Measurements from ENCODE around the gene UBXN10. TPM values are rescaled to one million over a fixed set of nuclear protein-coding genes. Genes with fewer than 3 reads are reported as not detected.

UBXN10 gene
- total and polyA plus RNA-seq, 2 donors, result 2.4 to 3.2 TPM

DNA sequence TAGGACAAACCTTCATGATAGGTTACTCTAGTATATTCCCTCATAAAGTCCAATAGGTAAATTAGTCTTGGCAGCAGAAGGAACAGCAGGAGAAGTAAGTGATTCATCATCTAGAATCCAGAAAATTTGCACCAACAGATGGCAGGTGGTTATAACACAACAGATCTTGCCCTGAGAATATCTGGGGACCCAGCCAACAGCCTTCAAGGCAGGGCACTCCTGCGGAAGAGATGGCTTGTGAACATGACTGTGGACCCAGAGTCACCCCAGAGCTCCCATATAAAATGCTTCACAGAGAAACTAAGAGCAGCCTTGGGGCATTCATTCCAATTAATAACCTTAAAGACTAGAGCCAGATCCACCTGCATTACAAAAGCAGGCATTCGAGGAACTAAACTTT, 8.3 kb downstream of the UBXN10 start:
- no peak overlapping the region for H3K27ac ChIP-seq (ENCODE audit: low read depth)
- no peak for DNase-seq (ENCODE audit: extremely low spot score)
- no peaks in the 10 kb centered on the region for H3K36me3 ChIP-seq (ENCODE audit: insufficient read depth)
- H3K4me3 ChIP-seq (ENCODE audit: low read depth, low read length), result no peak overlapping the region
- peaks cover 2% of the 10 kb centered on the region for H3K4me1 ChIP-seq (ENCODE audit: insufficient read depth)
- WGBS, result 80% methylated on average over 2 of the region's 2 CpGs

GRCh38 chr1:20194757-20195461, 9.0 kb downstream of the UBXN10 start:
- no peak for DNase-seq (ENCODE audit: extremely low spot score)
- Histone ChIP-seq H3K36me3 (ENCODE audit: insufficient read depth) (no peaks in the 10 kb centered on the region), H3K4me1 (ENCODE audit: insufficient read depth) (peaks cover 2% of the 10 kb centered on the region), H3K27ac (ENCODE audit: low read depth) (no peak overlapping the region), H3K4me3 (ENCODE audit: low read depth, low read length) (no peak overlapping the region)
- WGBS, result 27% methylated on average over 15 of the region's 15 CpGs

GRCh38 chr1:20195462-20195780, 9.5 kb downstream of the UBXN10 start:
- WGBS, result 76% methylated on average over 4 of the region's 4 CpGs
- H3K27ac ChIP-seq (ENCODE audit: low read depth), result no peak overlapping the region
- no peak overlapping the region for H3K4me3 ChIP-seq (ENCODE audit: low read depth, low read length)
- H3K36me3 ChIP-seq (ENCODE audit: insufficient read depth), result no peaks in the 10 kb centered on the region
- peaks cover 2% of the 10 kb centered on the region for H3K4me1 ChIP-seq (ENCODE audit: insufficient read depth)
- no peak for DNase-seq (ENCODE audit: extremely low spot score)

DNA sequence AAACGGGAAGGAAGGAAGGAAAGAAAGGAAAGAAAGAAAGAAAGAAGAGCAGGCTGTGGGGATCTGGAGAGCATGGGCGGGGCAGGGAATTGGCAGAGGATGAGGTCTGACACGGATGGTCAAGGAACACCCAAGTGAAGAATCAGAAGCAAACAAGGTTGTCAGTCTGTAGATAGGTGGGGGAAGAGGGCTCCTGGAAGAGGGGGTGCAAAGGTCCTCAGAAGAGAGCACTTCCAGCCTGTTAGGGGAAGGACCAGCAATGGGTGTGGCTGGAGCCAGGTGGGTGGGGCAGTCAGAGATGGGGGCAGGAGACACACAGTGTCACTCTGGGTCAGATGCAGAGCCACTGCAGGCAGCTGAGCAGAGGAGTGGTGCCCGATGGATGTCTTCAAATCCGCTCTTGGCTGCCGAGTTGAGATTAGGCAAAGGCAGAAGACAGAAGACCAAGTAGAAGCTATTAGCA, 11.5 kb downstream of the UBXN10 start:
- no peak overlapping the region for H3K4me3 ChIP-seq (ENCODE audit: low read depth, low read length)
- 65% methylated on average over 6 of the region's 6 CpGs for WGBS

GRCh38 chr1:20198296-20198695, 12.4 kb downstream of the UBXN10 start:
- WGBS, result 90% methylated on average over 1 of the region's 1 CpG
- H3K4me1 ChIP-seq (ENCODE audit: insufficient read depth), result peaks cover 2% of the 10 kb centered on the region

More for the DNA sequence above, 11.5 kb downstream of the UBXN10 start:
- DNase-seq (ENCODE audit: extremely low spot score), result no peak
- no peaks in the 10 kb centered on the region for H3K36me3 ChIP-seq (ENCODE audit: insufficient read depth)
- H3K27ac ChIP-seq (ENCODE audit: low read depth), result no peak overlapping the region
- H3K4me1 ChIP-seq (ENCODE audit: insufficient read depth), result peaks cover 2% of the 10 kb centered on the region

DNA sequence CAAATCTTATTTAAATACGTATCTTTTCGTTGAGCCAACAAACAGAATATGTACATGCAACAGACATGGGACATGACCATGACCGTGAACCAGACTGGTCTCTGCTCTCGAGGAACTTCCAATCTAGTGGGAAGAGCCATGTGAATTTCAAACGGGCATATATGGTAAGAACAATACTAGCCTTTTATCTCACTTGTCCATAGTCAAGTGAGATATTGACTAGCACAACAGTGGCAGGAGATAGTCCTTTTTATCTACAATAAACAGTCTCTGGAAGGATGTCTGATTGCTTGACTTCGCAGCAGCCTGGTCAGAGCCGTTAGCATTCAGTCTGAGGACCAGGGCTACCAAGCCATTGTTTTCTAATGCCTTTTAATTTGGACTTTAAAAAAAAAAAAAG, 13.0 kb downstream of the UBXN10 start:
- WGBS, result 72% methylated on average over 7 of the region's 7 CpGs
- Histone ChIP-seq H3K27ac (ENCODE audit: low read depth) (no peak overlapping the region), H3K4me1 (ENCODE audit: insufficient read depth) (peaks cover 2% of the 10 kb centered on the region), H3K36me3 (ENCODE audit: insufficient read depth) (no peaks in the 10 kb centered on the region), H3K4me3 (ENCODE audit: low read depth, low read length) (no peak overlapping the region)
- DNase-seq (ENCODE audit: extremely low spot score), result no peak

More at GRCh38 chr1:20198296-20198695, 12.4 kb downstream of the UBXN10 start:
- no peak for DNase-seq (ENCODE audit: extremely low spot score)
- no peak overlapping the region for H3K27ac ChIP-seq (ENCODE audit: low read depth)
- H3K4me3 ChIP-seq (ENCODE audit: low read depth, low read length), result no peak overlapping the region
- no peaks in the 10 kb centered on the region for H3K36me3 ChIP-seq (ENCODE audit: insufficient read depth)

DNA sequence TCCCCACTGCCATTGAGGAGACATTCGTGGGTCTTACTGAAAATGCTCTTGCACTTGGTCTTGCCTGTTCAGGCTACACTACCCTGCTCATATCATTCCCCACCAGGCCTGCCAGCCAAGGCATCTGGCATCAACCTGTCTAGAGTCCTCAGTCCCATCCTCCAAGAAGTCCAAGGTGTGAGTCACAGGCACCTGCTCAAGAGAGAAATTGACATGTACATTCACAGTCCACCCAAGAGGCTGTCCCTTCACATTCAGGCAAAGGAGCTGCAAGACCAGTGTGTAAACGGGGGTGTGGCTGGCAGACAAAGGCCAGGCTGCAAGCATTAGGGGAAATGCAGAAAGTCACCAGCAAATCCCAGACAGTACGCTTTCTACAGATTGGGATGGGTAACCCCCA, 13.5 kb downstream of the UBXN10 start:
- Histone ChIP-seq H3K4me3 (ENCODE audit: low read depth, low read length) (no peak overlapping the region), H3K27ac (ENCODE audit: low read depth) (no peak overlapping the region), H3K4me1 (ENCODE audit: insufficient read depth) (peaks cover 2% of the 10 kb centered on the region), H3K36me3 (ENCODE audit: insufficient read depth) (no peaks in the 10 kb centered on the region)
- no peak for DNase-seq (ENCODE audit: extremely low spot score)
- WGBS, result 46% methylated on average over 3 of the region's 3 CpGs

DNA sequence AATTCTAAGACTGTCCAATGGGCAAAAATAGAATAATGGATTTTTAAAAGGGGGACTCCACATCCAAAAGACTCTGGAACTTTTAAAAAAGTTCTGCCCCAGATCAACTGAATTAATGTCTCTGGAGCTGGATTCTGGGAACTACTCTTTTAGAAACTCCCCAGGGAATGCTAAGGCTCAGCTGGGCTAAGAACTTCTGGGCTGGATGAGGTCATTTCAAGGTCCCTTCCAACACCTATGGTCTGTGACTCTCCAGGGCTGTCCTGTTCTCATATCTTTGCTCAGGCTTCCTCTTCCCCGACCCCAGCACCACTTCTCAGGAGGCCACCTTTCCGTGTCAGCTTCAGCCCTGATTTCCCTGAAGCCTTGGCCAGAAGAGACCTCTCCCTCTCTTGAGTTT, 13.9 kb downstream of the UBXN10 start:
- H3K36me3 ChIP-seq (ENCODE audit: insufficient read depth), result no peaks in the 10 kb centered on the region
- no peak overlapping the region for H3K4me3 ChIP-seq (ENCODE audit: low read depth, low read length)
- DNase-seq (ENCODE audit: extremely low spot score), result no peak
- WGBS, result 65% methylated on average over 2 of the region's 2 CpGs
- H3K4me1 ChIP-seq (ENCODE audit: insufficient read depth), result peaks cover 2% of the 10 kb centered on the region
- H3K27ac ChIP-seq (ENCODE audit: low read depth), result no peak overlapping the region

- DNase-seq (ENCODE audit: extremely low spot score), result no peak
- Histone ChIP-seq H3K4me3 (ENCODE audit: low read depth, low read length) (no peak overlapping the region), H3K36me3 (ENCODE audit: insufficient read depth) (no peaks in the 10 kb centered on the region), H3K27ac (ENCODE audit: low read depth) (no peak overlapping the region), H3K4me1 (ENCODE audit: insufficient read depth) (no peaks in the 10 kb centered on the region)
- WGBS, result 83% methylated on average over 2 of the region's 2 CpGs
Observed at GRCh38 chr1:20200966-20201365, 15.1 kb downstream of the UBXN10 start.

- Histone ChIP-seq H3K4me1 (ENCODE audit: insufficient read depth) (no peaks in the 10 kb centered on the region), H3K36me3 (ENCODE audit: insufficient read depth) (no peaks in the 10 kb centered on the region), H3K4me3 (ENCODE audit: low read depth, low read length) (no peak overlapping the region), H3K27ac (ENCODE audit: low read depth) (no peak overlapping the region)
- 86% methylated on average over 5 of the region's 5 CpGs for WGBS
- no peak for DNase-seq (ENCODE audit: extremely low spot score)
Observed at GRCh38 chr1:20202166-20202565, 16.3 kb downstream of the UBXN10 start.

DNA sequence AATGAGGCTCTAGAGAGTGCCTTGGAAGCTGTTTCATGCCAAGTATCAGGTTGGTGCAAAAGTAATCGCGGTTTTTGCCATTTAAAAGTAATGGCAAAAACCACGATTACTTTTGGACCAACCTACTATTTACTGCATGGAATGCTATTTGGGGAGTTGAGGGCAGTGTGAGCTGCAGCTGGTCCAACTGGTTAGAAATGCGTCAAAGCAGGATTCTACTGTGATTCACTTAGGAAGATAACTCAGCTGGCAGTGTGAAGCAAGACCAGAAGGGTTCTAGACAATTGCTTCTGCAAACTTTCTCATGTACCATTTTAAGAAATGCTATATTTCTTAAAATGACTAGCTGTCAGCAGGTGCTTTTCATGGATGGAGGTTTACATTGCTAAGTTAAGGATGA, 21.6 kb downstream of the UBXN10 start:
- Histone ChIP-seq H3K4me3 (ENCODE audit: low read depth, low read length) (no peak overlapping the region), H3K27ac (ENCODE audit: low read depth) (no peak overlapping the region), H3K36me3 (ENCODE audit: insufficient read depth) (no peaks in the 10 kb centered on the region), H3K4me1 (ENCODE audit: insufficient read depth) (no peaks in the 10 kb centered on the region)
- DNase-seq (ENCODE audit: extremely low spot score), result no peak
- WGBS, result 71% methylated on average over 4 of the region's 4 CpGs

DNA sequence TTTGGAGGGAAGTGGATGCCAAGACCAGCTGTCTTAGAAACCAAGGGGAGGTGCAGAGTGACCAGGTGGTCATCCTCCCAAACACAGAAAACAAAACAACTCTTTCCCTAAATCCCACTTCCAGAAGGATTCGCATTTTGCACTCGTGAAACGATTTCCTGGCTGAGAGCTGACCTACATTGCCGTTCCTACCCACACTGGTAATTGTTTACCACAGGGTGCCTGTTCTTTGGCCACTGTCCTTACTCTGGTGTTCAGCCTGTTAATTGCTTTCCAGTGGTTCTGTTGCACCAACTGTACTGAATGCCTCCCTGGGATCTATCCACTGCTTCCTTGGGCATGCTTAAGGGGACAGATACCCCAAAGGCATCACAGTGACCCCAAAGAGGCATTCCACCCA, 23.6 kb downstream of the UBXN10 start:
- H3K4me3 ChIP-seq (ENCODE audit: low read depth, low read length), result no peak overlapping the region
- H3K27ac ChIP-seq (ENCODE audit: low read depth), result no peak overlapping the region
- no peaks in the 10 kb centered on the region for H3K36me3 ChIP-seq (ENCODE audit: insufficient read depth)
- DNase-seq (ENCODE audit: extremely low spot score), result no peak
- H3K4me1 ChIP-seq (ENCODE audit: insufficient read depth), result no peaks in the 10 kb centered on the region
- 61% methylated on average over 4 of the region's 4 CpGs for WGBS

DNA sequence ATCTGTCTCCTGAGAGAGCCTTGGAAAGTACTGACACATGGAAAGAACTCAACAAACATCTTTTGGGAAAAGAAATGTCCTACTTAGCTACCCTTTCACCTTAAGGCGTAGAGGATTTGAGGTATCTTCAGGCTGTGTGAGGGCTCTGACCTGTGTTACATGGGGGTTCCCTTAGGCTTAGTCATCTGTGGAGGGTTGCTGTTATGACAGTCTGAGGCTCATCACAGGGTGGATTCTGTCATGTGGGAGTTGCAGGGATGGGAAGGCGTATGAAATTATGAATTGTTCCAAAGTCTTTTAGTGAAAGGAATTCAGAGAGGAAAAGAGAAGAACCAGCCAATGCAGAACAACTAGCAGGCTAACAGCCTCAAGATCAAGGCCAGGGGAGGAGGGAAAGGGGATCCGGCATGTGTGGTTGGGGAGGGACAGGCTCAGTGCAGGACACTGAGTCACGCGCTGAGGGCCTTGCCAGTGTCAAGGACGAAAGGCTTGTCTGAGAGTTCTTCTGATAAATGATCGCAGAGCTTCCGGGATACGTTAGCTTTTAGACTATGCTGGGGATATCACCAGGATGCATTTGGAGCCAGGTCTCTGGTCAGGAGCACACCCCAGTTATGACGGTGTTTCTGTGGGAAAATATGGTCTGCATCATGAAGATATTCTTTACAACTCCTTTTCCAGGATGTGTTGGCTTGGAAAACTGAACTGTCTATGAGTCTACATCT, 25.0 kb downstream of the UBXN10 start:
- WGBS, result 78% methylated on average over 10 of the region's 10 CpGs
- no peak for DNase-seq (ENCODE audit: extremely low spot score)
- no peaks in the 10 kb centered on the region for H3K4me1 ChIP-seq (ENCODE audit: insufficient read depth)
- no peaks in the 10 kb centered on the region for H3K36me3 ChIP-seq (ENCODE audit: insufficient read depth)
- no peak overlapping the region for H3K27ac ChIP-seq (ENCODE audit: low read depth)
- no peak overlapping the region for H3K4me3 ChIP-seq (ENCODE audit: low read depth, low read length)

- no peak for DNase-seq (ENCODE audit: extremely low spot score)
- Histone ChIP-seq H3K4me3 (ENCODE audit: low read depth, low read length) (no peak overlapping the region), H3K27ac (ENCODE audit: low read depth) (no peak overlapping the region), H3K4me1 (ENCODE audit: insufficient read depth) (no peaks in the 10 kb centered on the region), H3K36me3 (ENCODE audit: insufficient read depth) (no peaks in the 10 kb centered on the region)
- 49% methylated on average over 4 of the region's 4 CpGs for WGBS
Observed at GRCh38 chr1:20211511-20211931, 25.6 kb downstream of the UBXN10 start.

Measured in urinary bladder (tissue), 4 donors.